Right lobe of liver (tissue), 4 donors: ENCODE results near the gene DLG2.

ENCODE experiments used
- POLR2A ChIP-seq: fragments of 450-650 bp; IDR thresholded peaks from one replicate; pipeline ENCODE4 v1.6.1; 2017; ENCODE audit warnings: antibody characterized with exemption, mild to moderate bottlenecking
- TF ChIP-seq, protein P1 (sequence below), 4 donors: fragments of 200-600 bp in 3 of 4; fragments of 450-650 bp in 1 of 4; IDR thresholded peaks; one replicate each; pipeline versions ENCODE4 v1.5.1 to v1.8.0; 2016 to 2022; ENCODE audit warnings: antibody characterized with exemption in 4 of 4, mild to moderate bottlenecking in 2 of 4
- donor health status: DM: no; HTN: no; CAD: no.
- donor health status: DM: no; HTN: no; CAD: no.
- donor health status: DM: no; HTN: yes; CAD: no.

GRCh38 chr11:83663988-83664387 lies 1963.2 kb downstream of the DLG2 start:
- TF ChIP-seq, protein P1, sequence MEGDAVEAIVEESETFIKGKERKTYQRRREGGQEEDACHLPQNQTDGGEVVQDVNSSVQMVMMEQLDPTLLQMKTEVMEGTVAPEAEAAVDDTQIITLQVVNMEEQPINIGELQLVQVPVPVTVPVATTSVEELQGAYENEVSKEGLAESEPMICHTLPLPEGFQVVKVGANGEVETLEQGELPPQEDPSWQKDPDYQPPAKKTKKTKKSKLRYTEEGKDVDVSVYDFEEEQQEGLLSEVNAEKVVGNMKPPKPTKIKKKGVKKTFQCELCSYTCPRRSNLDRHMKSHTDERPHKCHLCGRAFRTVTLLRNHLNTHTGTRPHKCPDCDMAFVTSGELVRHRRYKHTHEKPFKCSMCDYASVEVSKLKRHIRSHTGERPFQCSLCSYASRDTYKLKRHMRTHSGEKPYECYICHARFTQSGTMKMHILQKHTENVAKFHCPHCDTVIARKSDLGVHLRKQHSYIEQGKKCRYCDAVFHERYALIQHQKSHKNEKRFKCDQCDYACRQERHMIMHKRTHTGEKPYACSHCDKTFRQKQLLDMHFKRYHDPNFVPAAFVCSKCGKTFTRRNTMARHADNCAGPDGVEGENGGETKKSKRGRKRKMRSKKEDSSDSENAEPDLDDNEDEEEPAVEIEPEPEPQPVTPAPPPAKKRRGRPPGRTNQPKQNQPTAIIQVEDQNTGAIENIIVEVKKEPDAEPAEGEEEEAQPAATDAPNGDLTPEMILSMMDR (IDR thresholded peaks at IDR 0.05), result no peak
- TF ChIP-seq POLR2A, result no peak
